Measurements from ENCODE around the gene KDELR3. TPM values are rescaled to one million over a fixed set of nuclear protein-coding genes. Genes with fewer than 3 reads are reported as not detected.

KDELR3 gene
- total RNA-seq, 1 donor from 2014 or later: not detected

DNA sequence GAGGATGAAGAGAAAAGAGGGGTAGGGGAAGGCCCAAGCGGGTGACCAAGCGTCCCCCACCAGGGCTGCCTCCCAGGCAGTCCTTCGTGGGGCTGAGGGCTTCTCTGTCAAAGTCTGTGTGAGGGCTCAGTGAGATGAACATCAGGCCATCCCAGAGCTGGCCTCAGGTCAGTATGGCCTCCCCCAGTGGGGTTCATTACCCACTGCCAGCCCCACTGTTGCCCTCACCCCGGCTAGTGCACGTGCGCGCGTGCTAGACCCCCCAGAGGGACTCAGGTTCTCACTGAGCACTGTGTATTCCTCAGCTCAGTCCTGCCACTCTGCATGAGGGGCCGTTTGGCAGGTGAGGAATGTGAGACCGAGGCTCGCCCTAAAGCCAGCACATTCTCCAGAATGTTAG, 3.3 kb downstream of the KDELR3 start:
- Mint-ChIP-seq H3K4me3 (ENCODE audit: unreplicated experiment) (no peak overlapping the region), H3K9me3 (ENCODE audit: unreplicated experiment) (no peaks in the 10 kb centered on the region), H3K27ac (ENCODE audit: unreplicated experiment) (no peak overlapping the region)

DNA sequence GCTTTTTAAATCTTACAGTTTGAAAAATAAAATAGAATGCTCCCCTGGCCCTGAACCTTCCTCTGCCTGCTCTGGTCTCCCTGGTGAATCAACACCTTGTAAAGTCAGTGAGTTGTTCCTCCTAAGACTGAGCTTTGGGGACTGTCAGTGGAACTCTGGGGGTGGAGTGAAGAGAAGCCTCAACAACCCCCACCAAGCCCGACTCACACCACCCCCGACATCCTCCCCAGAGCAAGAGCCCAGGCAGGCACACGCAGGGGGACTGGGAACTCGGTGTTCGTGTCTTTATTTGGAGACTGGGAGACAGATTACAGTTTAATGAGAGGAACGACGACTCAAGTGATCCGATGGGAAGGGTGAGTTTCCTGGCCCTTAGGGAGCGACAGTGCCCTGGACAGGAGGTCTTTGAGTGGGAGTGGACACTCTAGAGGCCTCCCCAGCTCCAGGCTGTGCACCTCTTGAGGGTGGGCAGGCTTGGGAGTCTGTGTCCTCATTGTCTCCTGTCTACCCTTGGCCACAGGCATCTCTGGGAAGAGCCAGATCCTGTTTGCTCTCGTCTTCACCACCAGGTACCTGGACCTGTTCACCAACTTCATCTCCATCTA, 6.2 kb downstream of the KDELR3 start:
- Mint-ChIP-seq H3K27ac (ENCODE audit: unreplicated experiment) (no peak overlapping the region), H3K4me1 (ENCODE audit: low read depth, unreplicated experiment) (no peaks in the 10 kb centered on the region), H3K4me3 (ENCODE audit: unreplicated experiment) (no peak overlapping the region), H3K36me3 (ENCODE audit: unreplicated experiment) (no peaks in the 10 kb centered on the region), H3K9me3 (ENCODE audit: unreplicated experiment) (peaks cover 2% of the 10 kb centered on the region), H3K27me3 (ENCODE audit: unreplicated experiment) (no peaks in the 10 kb centered on the region)
- DNase-seq: no peak
- TF ChIP-seq, protein P1, sequence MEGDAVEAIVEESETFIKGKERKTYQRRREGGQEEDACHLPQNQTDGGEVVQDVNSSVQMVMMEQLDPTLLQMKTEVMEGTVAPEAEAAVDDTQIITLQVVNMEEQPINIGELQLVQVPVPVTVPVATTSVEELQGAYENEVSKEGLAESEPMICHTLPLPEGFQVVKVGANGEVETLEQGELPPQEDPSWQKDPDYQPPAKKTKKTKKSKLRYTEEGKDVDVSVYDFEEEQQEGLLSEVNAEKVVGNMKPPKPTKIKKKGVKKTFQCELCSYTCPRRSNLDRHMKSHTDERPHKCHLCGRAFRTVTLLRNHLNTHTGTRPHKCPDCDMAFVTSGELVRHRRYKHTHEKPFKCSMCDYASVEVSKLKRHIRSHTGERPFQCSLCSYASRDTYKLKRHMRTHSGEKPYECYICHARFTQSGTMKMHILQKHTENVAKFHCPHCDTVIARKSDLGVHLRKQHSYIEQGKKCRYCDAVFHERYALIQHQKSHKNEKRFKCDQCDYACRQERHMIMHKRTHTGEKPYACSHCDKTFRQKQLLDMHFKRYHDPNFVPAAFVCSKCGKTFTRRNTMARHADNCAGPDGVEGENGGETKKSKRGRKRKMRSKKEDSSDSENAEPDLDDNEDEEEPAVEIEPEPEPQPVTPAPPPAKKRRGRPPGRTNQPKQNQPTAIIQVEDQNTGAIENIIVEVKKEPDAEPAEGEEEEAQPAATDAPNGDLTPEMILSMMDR (IDR thresholded peaks at IDR 0.05; ENCODE audit: partially characterized antibody, unreplicated experiment): no peak

More for the DNA sequence above, 3.3 kb downstream of the KDELR3 start:
- Mint-ChIP-seq H3K4me1 (ENCODE audit: low read depth, unreplicated experiment) (no peaks in the 10 kb centered on the region), H3K36me3 (ENCODE audit: unreplicated experiment) (no peaks in the 10 kb centered on the region), H3K27me3 (ENCODE audit: unreplicated experiment) (peaks cover 9% of the 10 kb centered on the region)
- DNase-seq: no peak
- TF ChIP-seq, protein P1 (IDR thresholded peaks at IDR 0.05; ENCODE audit: partially characterized antibody, unreplicated experiment): no peak

DNA sequence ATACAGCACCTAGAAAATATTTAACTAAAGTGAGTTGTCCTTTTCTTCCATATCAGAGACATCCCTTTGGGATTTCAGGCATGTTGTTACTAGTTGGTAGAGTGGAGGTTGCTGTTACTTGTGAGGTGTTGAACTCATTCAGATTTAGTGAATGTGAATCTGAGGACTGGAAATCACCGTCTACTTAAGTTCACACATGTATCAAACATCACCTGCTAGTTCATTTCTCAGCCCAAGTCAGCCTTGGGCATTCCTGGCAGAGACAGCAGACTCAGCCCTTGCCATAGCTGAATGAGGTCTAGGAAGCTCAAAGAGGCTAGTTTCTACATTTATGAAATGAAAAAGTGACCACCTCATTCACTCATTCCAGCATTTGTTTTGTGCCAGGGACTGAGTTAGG, 9.7 kb downstream of the KDELR3 start:
- Mint-ChIP-seq H3K4me1 (ENCODE audit: low read depth, unreplicated experiment) (no peaks in the 10 kb centered on the region), H3K4me3 (ENCODE audit: unreplicated experiment) (no peak overlapping the region), H3K27ac (ENCODE audit: unreplicated experiment) (no peak overlapping the region), H3K9me3 (ENCODE audit: unreplicated experiment) (peaks cover 2% of the 10 kb centered on the region), H3K36me3 (ENCODE audit: unreplicated experiment) (no peaks in the 10 kb centered on the region), H3K27me3 (ENCODE audit: unreplicated experiment) (peaks cover 3% of the 10 kb centered on the region)
- TF ChIP-seq, protein P1 (IDR thresholded peaks at IDR 0.05; ENCODE audit: partially characterized antibody, unreplicated experiment): no peak
- DNase-seq: no peak

- Mint-ChIP-seq H3K4me3 (ENCODE audit: unreplicated experiment) (no peak overlapping the region), H3K27ac (ENCODE audit: unreplicated experiment) (no peak overlapping the region), H3K9me3 (ENCODE audit: unreplicated experiment) (peaks cover 2% of the 10 kb centered on the region), H3K27me3 (ENCODE audit: unreplicated experiment) (peaks cover 3% of the 10 kb centered on the region), H3K36me3 (ENCODE audit: unreplicated experiment) (no peaks in the 10 kb centered on the region), H3K4me1 (ENCODE audit: low read depth, unreplicated experiment) (no peaks in the 10 kb centered on the region)
- TF ChIP-seq, protein P1 (IDR thresholded peaks at IDR 0.05; ENCODE audit: partially characterized antibody, unreplicated experiment): no peak
- DNase-seq: no peak
Observed at GRCh38 chr22:38479096-38479837, 11.4 kb downstream of the KDELR3 start.
